Activated T-cell treated with anti-CD3 and anti-CD28 coated beads, Interleukin-2, amount 50 U/mL, for 72 hours (primary cell): ENCODE data around the gene GJC2. TPM values are rescaled to one million over a fixed set of nuclear protein-coding genes. Genes with fewer than 3 reads are reported as not detected.

ENCODE experiments used
- ATAC-seq, 2 donors: fragments of 150-1000 bp; cut with Tn5 transposase; replicated peaks in 1 of 2; 2 replicates each; pipeline ENCODE4 v1.10.0; 2021; ENCODE audit warnings: moderate library complexity in 2 of 2, mild to moderate bottlenecking in 1 of 2
- DNase-seq, 2 donors: peaks; one replicate each; pipeline ENCODE4 v3.0.0; 2021 to 2022; ENCODE audit warnings: mixed read lengths in 1 of 2
- H3K27ac Mint-ChIP-seq: one replicate; pipeline ENCODE4 v1.8.0; 2022; ENCODE audit warnings: mild to moderate bottlenecking, moderate library complexity, mixed read lengths
- H3K27me3 Mint-ChIP-seq: one replicate; pipeline ENCODE4 v1.8.0; 2022; ENCODE audit warnings: low read depth, mixed read lengths
- H3K36me3 Mint-ChIP-seq, 2 donors: one replicate each; pipeline ENCODE4 v1.8.0; 2022; ENCODE audit warnings: mixed read lengths in 2 of 2, mild to moderate bottlenecking in 1 of 2; ENCODE audit not compliant: insufficient read depth in 2 of 2
- H3K4me1 Mint-ChIP-seq: one replicate; pipeline ENCODE4 v1.8.0; 2022; ENCODE audit warnings: low read depth, mixed read lengths
- H3K4me3 Mint-ChIP-seq, 2 donors: one replicate each; pipeline ENCODE4 v1.8.0; 2022; ENCODE audit warnings: mild to moderate bottlenecking in 2 of 2, mixed read lengths in 2 of 2, moderate library complexity in 2 of 2
- H3K9me3 Mint-ChIP-seq, 2 donors: one replicate each; pipeline ENCODE4 v1.8.0; 2022; ENCODE audit warnings: mixed read lengths in 2 of 2
- total RNA-seq, 2 donors: library from RNA; stranded (reverse); gene quantifications; one replicate each; pipeline ENCODE4 v1.2.3, GENCODE V29; 2022

Gene GJC2
- total RNA-seq, 2 donors from 2014 or later: 0.77 to 0.93 TPM

GRCh38 chr1:228190182-228190581 lies 40.5 kb downstream of the GJC2 start:
- ATAC-seq: no peak
- no peak overlapping the region for H3K27ac Mint-ChIP-seq

GRCh38 chr1:228190778-228191177 lies 41.0 kb downstream of the GJC2 start:
- ATAC-seq: no peak
- Mint-ChIP-seq H3K4me3 (no peak overlapping the region), H3K36me3 (no peaks in the 10 kb centered on the region), H3K27ac (no peak overlapping the region), H3K4me1 (peaks cover 3% of the 10 kb centered on the region), H3K27me3 (no peaks in the 10 kb centered on the region), H3K9me3 (peaks cover 0 to 2% of the 10 kb centered on the region in 2 donors)
- DNase-seq: no peak

More at GRCh38 chr1:228190182-228190581, 40.5 kb downstream of the GJC2 start:
- Mint-ChIP-seq H3K36me3 (no peaks in the 10 kb centered on the region), H3K27me3 (no peaks in the 10 kb centered on the region), H3K9me3 (peaks cover 0 to 2% of the 10 kb centered on the region in 2 donors), H3K4me1 (peaks cover 9% of the 10 kb centered on the region), H3K4me3 (no peak overlapping the region)
- DNase-seq: no peak

- Mint-ChIP-seq H3K27me3 (no peaks in the 10 kb centered on the region), H3K9me3 (peaks cover 6 to 7% of the 10 kb centered on the region in 2 donors), H3K4me3 (no peak overlapping the region), H3K4me1 (no peaks in the 10 kb centered on the region), H3K36me3 (peaks cover 6 to 12% of the 10 kb centered on the region in 2 donors), H3K27ac (no peak overlapping the region)
- no peak for DNase-seq
- no peak for ATAC-seq
Measured at GRCh38 chr1:228194436-228194835, 44.7 kb downstream of the GJC2 start.

- ATAC-seq (no peak), DNase-seq (no peak)
- Mint-ChIP-seq H3K27me3 (no peaks in the 10 kb centered on the region), H3K4me3 (no peak overlapping the region), H3K4me1 (no peaks in the 10 kb centered on the region), H3K9me3 (peaks cover 9 to 11% of the 10 kb centered on the region in 2 donors), H3K36me3 (peaks cover 9 to 16% of the 10 kb centered on the region in 2 donors), H3K27ac (no peak overlapping the region)
Measured at GRCh38 chr1:228194921-228195812, 45.4 kb downstream of the GJC2 start.

- ATAC-seq: no peak
- DNase-seq: no peak
- H3K9me3 Mint-ChIP-seq: peaks cover 10 to 11% of the 10 kb centered on the region in 2 donors
- H3K4me1 Mint-ChIP-seq: no peaks in the 10 kb centered on the region
- H3K27ac Mint-ChIP-seq: no peak overlapping the region
- H3K36me3 Mint-ChIP-seq: peaks cover 9 to 16% of the 10 kb centered on the region in 2 donors
- H3K4me3 Mint-ChIP-seq: no peak overlapping the region
- H3K27me3 Mint-ChIP-seq: peaks cover 6% of the 10 kb centered on the region
Measured at GRCh38 chr1:228197555-228198147, 47.9 kb downstream of the GJC2 start.

GRCh38 chr1:228198977-228199590 lies 49.4 kb downstream of the GJC2 start:
- H3K27ac Mint-ChIP-seq: no peak overlapping the region
- H3K4me3 Mint-ChIP-seq: no peak overlapping the region
- H3K4me1 Mint-ChIP-seq: no peaks in the 10 kb centered on the region
- peaks cover 9 to 16% of the 10 kb centered on the region in 2 donors for H3K36me3 Mint-ChIP-seq
- DNase-seq (no peak), ATAC-seq (no peak)
- peaks cover 10 to 11% of the 10 kb centered on the region in 2 donors for H3K9me3 Mint-ChIP-seq
- H3K27me3 Mint-ChIP-seq: peaks cover 14% of the 10 kb centered on the region

- H3K9me3 Mint-ChIP-seq: peaks cover 0 to 1% of the 10 kb centered on the region in 2 donors
- H3K27me3 Mint-ChIP-seq: peaks cover 20% of the 10 kb centered on the region
- no peak overlapping the region for H3K27ac Mint-ChIP-seq
- H3K4me1 Mint-ChIP-seq: no peaks in the 10 kb centered on the region
- DNase-seq (no peak), ATAC-seq (no peak)
- H3K36me3 Mint-ChIP-seq: no peaks in the 10 kb centered on the region
- H3K4me3 Mint-ChIP-seq: no peak overlapping the region
Measured at GRCh38 chr1:228204958-228205357, 55.2 kb downstream of the GJC2 start.

- Mint-ChIP-seq H3K4me3 (no peak overlapping the region), H3K4me1 (no peaks in the 10 kb centered on the region), H3K27me3 (peaks cover 20% of the 10 kb centered on the region), H3K36me3 (no peaks in the 10 kb centered on the region), H3K9me3 (peaks cover 0 to 1% of the 10 kb centered on the region in 2 donors), H3K27ac (no peak overlapping the region)
- DNase-seq: no peak
- ATAC-seq: no peak
Measured at GRCh38 chr1:228205526-228206436, 56.1 kb downstream of the GJC2 start.

- H3K27me3 Mint-ChIP-seq: peaks cover 14% of the 10 kb centered on the region
- H3K27ac Mint-ChIP-seq: no peak overlapping the region
- no peaks in the 10 kb centered on the region for H3K9me3 Mint-ChIP-seq
- ATAC-seq (peak; percentile 21 to 22), DNase-seq (no peak)
- no peaks in the 10 kb centered on the region for H3K36me3 Mint-ChIP-seq
- no peaks in the 10 kb centered on the region for H3K4me1 Mint-ChIP-seq
- H3K4me3 Mint-ChIP-seq: no peak overlapping the region
Measured at GRCh38 chr1:228206582-228207351, 57.0 kb downstream of the GJC2 start.

GRCh38 chr1:228207381-228207810 lies 57.7 kb downstream of the GJC2 start:
- H3K4me1 Mint-ChIP-seq: no peaks in the 10 kb centered on the region
- ATAC-seq: peak in 1 of 2 donors; percentile 13
- H3K27me3 Mint-ChIP-seq: peaks cover 14% of the 10 kb centered on the region

GRCh38 chr1:228207851-228208821 lies 58.4 kb downstream of the GJC2 start, which contains the start of gene OBSCN:
Gene OBSCN (plus strand): TSS chr1:228208044. CDS start chr1:228211784, 3,740 bp downstream.
- DNase-seq: no peak
- Mint-ChIP-seq H3K4me1 (no peaks in the 10 kb centered on the region), H3K27ac (no peak within 1 kb of the TSS), H3K9me3 (no peaks in the 10 kb centered on the region), H3K27me3 (peaks cover 14% of the 10 kb centered on the region), H3K4me3 (no peak within 1 kb of the TSS), H3K36me3 (no peaks in the 10 kb centered on the region)
- no peak for ATAC-seq

More at GRCh38 chr1:228207381-228207810, 57.7 kb downstream of the GJC2 start:
- Mint-ChIP-seq H3K9me3 (no peaks in the 10 kb centered on the region), H3K27ac (no peak overlapping the region), H3K4me3 (no peak overlapping the region), H3K36me3 (no peaks in the 10 kb centered on the region)
- no peak for DNase-seq
